ENCODE results near the gene NRXN3.

DNA sequence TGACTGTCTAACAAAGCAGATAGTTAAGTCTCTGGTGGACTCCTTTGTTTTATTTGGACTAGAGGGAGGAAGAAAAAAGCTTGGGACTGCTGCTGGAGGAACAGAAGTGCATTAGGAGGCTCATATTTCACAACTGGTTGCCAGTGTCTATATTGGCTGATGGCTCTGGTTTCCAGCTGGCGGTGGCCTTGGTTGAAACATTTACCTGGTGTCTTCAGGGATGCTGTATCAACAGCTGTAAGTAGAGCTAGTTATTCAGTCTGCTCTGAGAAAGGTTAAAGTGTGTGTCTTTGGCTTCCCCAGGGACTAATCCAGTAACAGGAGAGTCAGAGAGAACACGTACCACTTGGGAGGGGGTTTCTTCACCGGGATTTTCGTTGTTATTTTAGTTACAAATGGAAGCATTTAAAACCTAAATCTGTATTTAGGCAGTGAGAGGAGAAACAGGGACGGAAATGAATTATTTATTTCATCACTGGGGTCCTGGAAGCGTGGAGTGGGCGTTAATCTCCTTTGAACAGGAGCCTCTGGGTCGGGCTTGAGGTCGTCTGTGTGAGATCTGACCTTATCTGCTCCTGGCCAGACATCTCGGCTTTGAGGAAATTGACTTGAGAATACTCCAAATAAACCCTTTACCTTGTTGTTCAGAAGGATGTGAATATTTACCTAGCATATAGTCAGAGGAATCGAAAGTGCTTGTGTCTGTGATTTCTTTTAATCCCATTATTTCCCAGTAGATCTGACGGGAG, 149.9 kb downstream of the NRXN3 start:
- TF ChIP-seq EZH2 (IDR thresholded peaks at IDR 0.05; ENCODE audit: low read depth) = no peak
- TF ChIP-seq, protein P1, sequence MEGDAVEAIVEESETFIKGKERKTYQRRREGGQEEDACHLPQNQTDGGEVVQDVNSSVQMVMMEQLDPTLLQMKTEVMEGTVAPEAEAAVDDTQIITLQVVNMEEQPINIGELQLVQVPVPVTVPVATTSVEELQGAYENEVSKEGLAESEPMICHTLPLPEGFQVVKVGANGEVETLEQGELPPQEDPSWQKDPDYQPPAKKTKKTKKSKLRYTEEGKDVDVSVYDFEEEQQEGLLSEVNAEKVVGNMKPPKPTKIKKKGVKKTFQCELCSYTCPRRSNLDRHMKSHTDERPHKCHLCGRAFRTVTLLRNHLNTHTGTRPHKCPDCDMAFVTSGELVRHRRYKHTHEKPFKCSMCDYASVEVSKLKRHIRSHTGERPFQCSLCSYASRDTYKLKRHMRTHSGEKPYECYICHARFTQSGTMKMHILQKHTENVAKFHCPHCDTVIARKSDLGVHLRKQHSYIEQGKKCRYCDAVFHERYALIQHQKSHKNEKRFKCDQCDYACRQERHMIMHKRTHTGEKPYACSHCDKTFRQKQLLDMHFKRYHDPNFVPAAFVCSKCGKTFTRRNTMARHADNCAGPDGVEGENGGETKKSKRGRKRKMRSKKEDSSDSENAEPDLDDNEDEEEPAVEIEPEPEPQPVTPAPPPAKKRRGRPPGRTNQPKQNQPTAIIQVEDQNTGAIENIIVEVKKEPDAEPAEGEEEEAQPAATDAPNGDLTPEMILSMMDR (conservative IDR thresholded peaks at IDR 0.05) = no peak

Measured in PC-9 (cell line).